ENCODE results near the gene CFAP46.

GRCh38 chr10:132904814-132905649 is 37.3 kb downstream of the CFAP46 start:
- TF ChIP-seq CTCF (IDR thresholded peaks at IDR 0.05; ENCODE audit: borderline replicate concordance, extremely low read depth, low read length, poor library complexity, severe bottlenecking): no peak
- TF ChIP-seq EZH2 (IDR thresholded peaks at IDR 0.05; ENCODE audit: borderline replicate concordance, low read depth, low read length, severe bottlenecking): no peak
